GDM1 (cell line): ENCODE data around the gene CLIP1.
A peak's percentile ranks its signal among the peaks of the same experiment; 100 is the strongest.
"Not testable (repeated sequence)": the region's sequence is repeated elsewhere in the genome, so short reads cannot be mapped to it uniquely, and the experiment has no call there.

Experiments used
- DNase-seq: peaks from one replicate; lab custom pipeline; 2025; lab: John Stamatoyannopoulos, UW

Gene CLIP1

GRCh38 chr12:122435186-122435585, 12.7 kb upstream of the CLIP1 start:
- DNase-seq: no peak

GRCh38 chr12:122429043-122429442, 6.6 kb upstream of the CLIP1 start:
- DNase-seq: not testable (repeated sequence)

DNA sequence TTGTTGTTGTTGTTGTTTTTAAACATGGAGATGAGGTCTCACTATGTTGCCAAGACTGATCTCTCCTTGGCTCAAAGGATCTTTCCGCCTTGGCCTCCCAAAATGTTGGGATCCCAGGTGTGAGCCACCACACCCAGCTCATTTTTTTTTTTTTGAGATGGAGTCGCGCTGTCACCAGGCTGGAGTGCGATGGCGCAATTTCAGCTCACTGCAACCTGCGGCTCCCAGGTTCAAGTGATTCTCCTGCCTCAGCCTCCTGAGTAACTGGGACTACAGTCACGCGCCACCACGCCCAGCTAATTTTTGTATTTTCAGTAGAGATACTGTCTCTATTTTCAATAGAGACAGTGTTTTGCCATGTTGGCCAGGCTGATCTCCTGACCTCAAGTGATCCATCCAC, 4.9 kb upstream of the CLIP1 start:
- DNase-seq: no peak

DNA sequence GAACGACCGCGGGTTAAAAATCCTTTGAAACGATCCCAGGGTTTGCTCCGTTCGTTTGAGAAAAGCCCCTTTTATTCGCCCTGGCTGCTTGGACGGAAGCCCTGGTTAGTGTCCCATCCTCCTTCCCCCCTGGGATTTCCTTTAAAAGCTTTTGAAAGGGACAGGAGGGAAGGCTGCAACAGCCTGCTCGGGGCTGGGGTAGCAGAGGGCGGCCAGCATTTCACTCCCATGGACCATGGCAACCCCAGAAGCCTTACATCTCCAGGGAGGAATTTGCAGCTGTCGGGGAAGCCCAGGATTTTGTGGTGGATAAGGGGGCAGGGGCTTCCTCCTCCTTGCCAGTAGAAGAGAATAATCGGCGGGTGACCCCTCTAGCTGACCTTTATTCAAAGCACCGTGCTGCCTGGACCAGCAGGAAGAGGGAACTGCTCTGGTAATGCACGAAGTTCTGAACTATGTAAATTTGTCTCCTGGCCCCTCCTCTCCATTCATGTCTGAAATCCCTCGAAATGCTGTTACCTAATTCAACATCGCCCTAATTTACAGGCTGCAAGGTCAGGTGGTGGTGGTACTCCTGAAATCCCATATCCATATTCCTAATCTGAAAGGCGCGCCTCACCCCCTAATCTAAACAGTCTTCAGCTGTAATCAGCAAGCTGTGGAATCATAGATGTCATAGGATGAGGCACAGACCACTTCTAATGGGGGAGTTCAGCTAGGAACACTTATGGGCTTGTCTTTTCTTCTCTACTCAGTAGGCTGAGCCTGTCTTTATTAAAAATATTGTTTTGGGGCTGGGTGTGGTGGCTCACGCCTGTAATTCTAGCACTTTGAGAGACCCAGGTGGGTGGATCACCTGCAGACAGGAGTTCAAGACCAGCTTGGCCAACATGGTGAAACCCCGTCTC, 1.0 kb upstream of the CLIP1 start:
- no peak for DNase-seq

- no peak for DNase-seq
Observed at GRCh38 chr12:122422730-122423257, 325 bp upstream of the CLIP1 start.

GRCh38 chr12:122421187-122421820, 1.2 kb downstream of the CLIP1 start:
- no peak for DNase-seq

DNA sequence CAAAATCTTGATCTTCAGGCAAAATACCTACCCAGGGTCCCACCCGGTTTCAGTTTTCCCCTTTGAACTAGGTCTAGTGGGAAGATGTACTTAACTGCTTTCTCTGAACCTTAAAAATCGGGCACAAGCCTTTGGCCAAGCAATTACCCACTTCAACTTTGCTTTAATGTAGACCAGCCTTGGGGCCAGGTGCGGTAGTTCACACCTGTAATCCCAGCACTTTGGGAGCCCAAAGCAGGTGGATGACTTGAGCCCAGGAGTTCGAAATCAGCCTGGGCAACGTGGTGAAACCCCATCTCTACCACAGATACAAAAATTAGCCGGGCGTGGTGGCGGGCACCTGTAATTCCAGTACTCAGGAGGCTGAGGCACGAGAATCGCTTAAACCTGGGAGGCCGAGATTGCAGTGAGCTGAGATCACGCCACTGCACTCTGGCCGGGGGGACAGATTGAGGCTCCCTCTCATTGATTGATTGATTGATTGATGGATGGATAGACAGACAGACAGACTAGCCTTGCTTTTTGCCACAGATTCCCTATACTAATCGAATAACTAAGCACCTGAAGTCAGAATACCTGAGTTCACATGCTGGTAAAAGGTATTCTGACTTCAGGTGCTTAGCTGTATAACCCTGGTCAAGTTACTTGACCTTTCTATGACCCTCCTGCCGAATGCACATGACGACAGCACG, 1.9 kb downstream of the CLIP1 start:
- no peak for DNase-seq

DNA sequence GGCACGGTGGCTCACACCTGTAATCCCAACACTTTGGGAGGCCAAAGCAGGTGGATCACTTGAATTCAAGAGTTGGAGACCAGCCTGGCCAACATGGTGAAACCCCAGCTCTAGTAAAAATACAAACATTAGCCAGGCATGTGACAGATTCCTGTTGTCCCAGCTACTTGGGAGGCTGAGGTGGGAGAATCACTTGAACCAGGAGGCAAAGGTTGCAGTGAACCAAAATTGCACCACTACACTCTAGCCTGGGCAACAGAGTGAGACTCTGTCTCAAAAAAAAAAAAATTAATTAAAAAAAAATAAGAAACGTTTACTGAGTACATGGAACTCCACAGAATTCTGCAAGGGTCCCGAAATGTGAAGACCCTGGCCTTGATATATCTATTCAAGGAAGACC, 3.4 kb downstream of the CLIP1 start:
- DNase-seq: not testable (repeated sequence)

- not testable (repeated sequence) for DNase-seq
Observed at GRCh38 chr12:122415665-122416064, 6.8 kb downstream of the CLIP1 start.

DNA sequence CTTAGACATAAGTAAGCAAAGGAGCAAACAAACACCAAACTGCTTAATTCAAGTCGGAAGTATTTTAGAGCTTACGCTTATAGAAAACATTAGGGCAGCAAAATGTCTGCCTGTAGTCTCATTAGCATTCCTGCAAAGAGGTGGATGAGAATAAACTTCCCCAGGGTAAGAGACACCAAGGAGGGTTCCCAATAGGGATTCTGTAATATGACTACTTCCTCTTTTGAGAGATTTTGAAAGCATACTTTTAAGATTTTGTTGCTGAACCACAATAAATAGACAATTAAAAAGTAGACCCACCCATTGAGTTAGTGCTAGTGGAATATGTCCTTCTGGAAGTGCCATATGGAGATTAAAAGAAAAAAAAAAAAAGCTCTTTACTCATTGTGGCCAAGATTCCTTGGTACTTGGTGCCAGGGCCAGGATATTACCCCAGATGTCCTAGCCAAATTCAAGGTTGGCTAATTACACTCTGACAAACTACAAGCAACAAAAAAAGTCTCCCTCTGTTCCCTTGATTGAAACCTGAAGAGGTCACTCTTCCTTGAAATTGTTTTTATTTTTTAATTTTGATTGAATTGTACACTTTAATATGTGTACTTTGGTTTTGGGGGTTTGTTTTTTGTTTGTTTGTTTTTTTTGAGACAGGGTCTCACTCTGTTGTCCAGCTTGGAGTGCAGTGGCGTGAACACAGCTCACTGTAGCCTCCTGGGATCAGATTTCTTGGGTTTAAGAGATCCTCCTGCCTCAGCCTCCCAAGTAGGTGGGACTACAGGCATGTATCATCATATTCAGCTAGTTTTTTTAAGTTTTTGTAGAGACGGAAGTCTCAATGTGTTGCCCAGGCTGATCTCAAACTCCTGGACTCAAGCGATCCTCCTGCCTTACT, 8.7 kb downstream of the CLIP1 start:
- DNase-seq: no peak

GRCh38 chr12:122412851-122413433, 9.5 kb downstream of the CLIP1 start:
- DNase-seq: no peak

GRCh38 chr12:122411537-122411936, 10.9 kb downstream of the CLIP1 start:
- no peak for DNase-seq

DNA sequence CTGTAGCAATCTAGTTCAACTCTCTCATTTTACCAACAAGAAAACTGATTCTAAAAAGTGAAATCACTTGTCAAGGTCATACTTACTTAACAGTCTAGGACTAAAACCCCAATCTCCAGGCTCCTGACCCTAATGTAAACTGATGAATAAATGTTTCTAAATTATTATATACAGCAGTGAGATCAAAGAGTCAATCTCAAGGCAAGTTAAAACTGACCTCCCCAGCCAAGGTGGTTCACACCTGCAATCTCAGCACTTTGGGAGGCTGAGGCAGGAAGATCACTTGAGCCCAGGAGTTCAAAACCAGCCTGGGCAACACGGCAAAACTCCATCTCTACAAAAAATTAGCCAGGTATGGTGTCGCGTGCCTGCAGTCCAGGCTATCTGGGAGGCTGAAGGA, 15.3 kb downstream of the CLIP1 start:
- DNase-seq: no peak

GRCh38 chr12:122406701-122407164, 15.7 kb downstream of the CLIP1 start:
- DNase-seq: no peak

DNA sequence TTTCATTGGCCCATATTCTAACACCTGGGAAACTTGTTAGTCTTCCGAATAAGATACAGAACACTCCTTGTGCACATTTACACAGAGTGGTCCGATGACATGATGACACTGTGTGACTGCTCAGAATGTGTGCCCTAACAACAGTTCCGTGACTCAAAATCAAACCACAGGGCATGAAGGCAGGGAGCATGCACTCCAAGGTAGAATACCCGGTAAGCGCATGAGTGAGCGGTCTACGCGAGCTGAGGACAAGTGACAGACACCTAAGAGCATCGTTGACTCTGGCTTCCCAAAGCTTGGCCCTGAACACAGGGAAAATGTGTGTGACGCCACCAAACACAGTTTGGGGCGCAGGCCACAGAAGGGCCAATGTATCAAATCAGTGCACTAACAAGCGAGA, 18.6 kb downstream of the CLIP1 start:
- no peak for DNase-seq

GRCh38 chr12:122403115-122403770, 19.2 kb downstream of the CLIP1 start:
- no peak for DNase-seq

- no peak for DNase-seq
Observed at GRCh38 chr12:122402264-122402663, 20.2 kb downstream of the CLIP1 start.

DNA sequence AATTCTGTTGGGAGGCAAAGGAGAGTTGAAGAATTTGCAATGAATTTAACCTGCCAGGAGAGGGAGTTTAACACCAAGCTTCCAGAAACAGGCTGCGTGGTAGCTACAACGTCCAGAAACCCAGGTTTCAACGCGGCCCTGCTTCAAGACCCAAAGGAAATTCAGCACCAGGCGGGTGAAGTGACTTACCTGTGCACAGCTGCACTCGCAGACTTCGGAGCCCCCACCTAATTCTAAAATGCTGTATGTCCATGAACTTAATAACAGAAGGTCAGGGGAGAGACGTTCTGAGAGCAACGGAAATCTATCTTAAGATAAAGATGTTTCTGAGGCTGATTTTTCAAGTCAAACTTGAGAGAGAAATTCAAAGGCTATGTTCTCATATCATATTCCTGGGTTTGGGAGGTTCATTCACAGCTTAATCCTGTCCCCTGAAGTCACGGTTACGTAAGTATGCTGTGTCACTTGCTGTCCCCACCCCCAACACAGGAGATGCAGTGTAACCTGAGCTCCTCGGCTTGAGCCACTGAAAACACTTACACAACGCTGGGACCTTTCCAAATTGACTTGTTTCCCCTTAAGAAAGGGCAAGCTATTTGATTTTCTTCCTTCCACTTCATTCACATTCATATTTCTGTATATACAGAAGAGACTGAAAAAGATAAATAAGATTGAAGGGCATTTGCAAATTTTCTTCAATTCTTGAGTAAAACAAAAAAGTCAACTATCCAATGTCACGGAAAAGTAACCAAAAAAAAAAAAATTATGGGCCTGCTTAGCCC, 22.7 kb downstream of the CLIP1 start:
- peak; percentile 47 for DNase-seq

GRCh38 chr12:122399254-122399591, 23.2 kb downstream of the CLIP1 start:
- DNase-seq: no peak

GRCh38 chr12:122397981-122398380, 24.5 kb downstream of the CLIP1 start:
- not testable (repeated sequence) for DNase-seq
